Measurements from ENCODE around the gene NATD1. TPM values are rescaled to one million over a fixed set of nuclear protein-coding genes. Genes with fewer than 3 reads are reported as not detected.

NATD1 gene
- total and polyA plus RNA-seq, 2 of the 8 experiments (the other 6 are each of a cell fraction or from before 2014, with no cell fraction given): 5.4 to 8.4 TPM

GRCh38 chr17:21284319-21285163 is 31.3 kb upstream of the NATD1 start, which contains the start of gene MAP2K3:
TSS of gene MAP2K3 (plus strand) at chr17:21284711. CDS start at chr17:21284921, 210 bp downstream.
- Histone ChIP-seq H3K79me2 (ENCODE audit: control insufficient read depth in 1 of 2, insufficient read depth in 2 of 2, low read length in 2 of 2) (peaks cover 0 to 33% of the 10 kb centered on the region in 2 experiments; a peak in 2 of 4 replicates), H2BK12ac (ENCODE audit: low read depth, low read length) (no peak within 1 kb of the TSS), H3K56ac (replicated peaks; ENCODE audit: insufficient read length, low read depth, low read length) (no peak within 1 kb of the TSS), H2BK120ac (replicated peaks; ENCODE audit: low read depth, low read length) (no peak within 1 kb of the TSS), H3K9me3 (ENCODE audit: insufficient read depth in 2 of 2, low read depth in 1 of 2, low read length in 1 of 2) (no peaks in the 10 kb centered on the region), H4K20me1 (replicated peaks in 1 of 2; ENCODE audit: control insufficient read depth in 1 of 2, insufficient read depth in 2 of 2, low read length in 2 of 2) (peaks cover 0 to 5% of the 10 kb centered on the region in 2 experiments), H4K8ac (ENCODE audit: extremely low read depth, insufficient read depth, low read length) (peak within 1 kb of the TSS; percentile 3), H3K14ac (ENCODE audit: insufficient read length) (no peak within 1 kb of the TSS), H3K27me3 (replicated peaks in 1 of 4; ENCODE audit: control insufficient read depth in 3 of 4, extremely low read depth in 1 of 4, insufficient read depth in 3 of 4, low read length in 3 of 4) (peaks cover 9 to 25% (median 18%) of the 10 kb centered on the region in 4 experiments), H2BK15ac (ENCODE audit: low read length) (no peak within 1 kb of the TSS), H2AK5ac (ENCODE audit: low read depth, low read length) (no peak within 1 kb of the TSS), H3K4me2 (ENCODE audit: insufficient read depth in 1 of 2, low read depth in 2 of 2, low read length in 2 of 2) (peak within 1 kb of the TSS; percentile 83 to 91), H4K5ac (ENCODE audit: insufficient read length, low read depth, low read length) (no peak within 1 kb of the TSS), H3K23ac (ENCODE audit: insufficient read length) (no peak within 1 kb of the TSS), H4K91ac (replicated peaks; ENCODE audit: insufficient read length, low read length) (no peak within 1 kb of the TSS), H2AFZ (ENCODE audit: low read length) (no peak within 1 kb of the TSS), H3K36me3 (ENCODE audit: control insufficient read depth in 2 of 4, insufficient read depth in 4 of 4, low read length in 3 of 4) (no peaks in the 10 kb centered on the region), H3K4ac (replicated peaks; ENCODE audit: insufficient read length, low read depth, low read length) (peak within 1 kb of the TSS; percentile 33), H3K27ac (ENCODE audit: low read depth, low read length) (no peak within 1 kb of the TSS), H2BK20ac (ENCODE audit: low read length) (no peak within 1 kb of the TSS), H3K79me1 (ENCODE audit: low read depth, low read length) (peaks cover 12% of the 10 kb centered on the region), H3K18ac (ENCODE audit: extremely low read depth, low read length) (peak within 1 kb of the TSS; percentile 60), H3K23me2 (ENCODE audit: low read depth, low read length) (peaks cover 8% of the 10 kb centered on the region; the same call in 1 of the 2 replicates), H3K4me1 (replicated peaks in 1 of 4; ENCODE audit: control insufficient read depth in 3 of 4, insufficient read depth in 4 of 4, low read length in 3 of 4) (peaks cover 0 to 19% (median 10%) of the 10 kb centered on the region in 4 experiments; a peak in 6 of 7 replicates), H2BK5ac (ENCODE audit: low read depth, low read length) (no peak within 1 kb of the TSS), H3K9ac (replicated peaks in 1 of 4; ENCODE audit: extremely low read depth in 1 of 4, low read depth in 3 of 4, low read length in 3 of 4) (peak within 1 kb of the TSS in 3 of 4 experiments; percentile 43 to 58 (median 56); a peak in 6 of 7 replicates), H3K4me3 (ENCODE audit: extremely low read depth in 1 of 4, insufficient read depth in 2 of 4, low read depth in 3 of 4, low read length in 4 of 4) (peak within 1 kb of the TSS; percentile 47 to 81 (median 68))
- CTCF ChIA-PET (ENCODE audit: partially characterized antibody): interaction anchor here (0.7 to 2.4 kb wide), 8 partner anchors 8 to 155 kb away, joined by 3 to 7 read pairs (median 4); partner anchors contain the start of gene KCNJ12
- 2% methylated on average over 52 of the region's 88 CpGs; no CpG with 5 or more reads in 1 of the 2 experiments for WGBS, 2 experiments (ENCODE audit: extremely low coverage in 1 of 2, insufficient coverage in 1 of 2, insufficient read length in 1 of 2, insufficient replicate concordance in 2 of 2, low coverage in 1 of 2, low lambda C conversion rate in 2 of 2, missing lambda C conversion rate in 1 of 2)
- peak; percentile 98 for DNase-seq (ENCODE audit: low read depth in 1 of 2, low spot score in 2 of 2)
- FAIRE-seq: no peak
- POLR2A ChIA-PET (ENCODE audit: partially characterized antibody): interaction anchor here (0.7 to 1.1 kb wide), 4 partner anchors 9 to 83 kb away, joined by 3 to 5 read pairs (median 4); no protein-coding TSS in a partner anchor
- TF ChIP-seq RXRA (IDR thresholded peaks at IDR 0.05; ENCODE audit: insufficient read depth, low read depth, low read length): no peak
- no peak for TF ChIP-seq SIRT6 (IDR thresholded peaks at IDR 0.05; ENCODE audit: low read length)
- TF ChIP-seq CHD2 (IDR thresholded peaks at IDR 0.05; ENCODE audit: low read length): 0 out of 2 replicates have a peak, but pooled peaks have one; percentile 58
- TF ChIP-seq POLR2AphosphoS5 (IDR thresholded peaks at IDR 0.05; ENCODE audit: low read depth, low read length): peak; percentile 73
- TF ChIP-seq E2F6 (IDR thresholded peaks at IDR 0.05): no peak; the same call in 1 of the 2 replicates
- no peak for TF ChIP-seq ATF2 (IDR thresholded peaks at IDR 0.05; ENCODE audit: low read length)
- no peak for TF ChIP-seq YY1 (IDR thresholded peaks at IDR 0.05; ENCODE audit: low read depth, low read length)
- TF ChIP-seq GTF2F1 (IDR thresholded peaks at IDR 0.05; ENCODE audit: borderline replicate concordance, low read depth, low read length): no peak
- no peak for TF ChIP-seq CREB1 (IDR thresholded peaks at IDR 0.05)
